H1 (cell line): Measurements from ENCODE around the gene BTBD9. TPM values are rescaled to one million over a fixed set of nuclear protein-coding genes. Genes with fewer than 3 reads are reported as not detected.

ENCODE experiments used
- CTCF ChIA-PET: fragments of 300-600 bp; sonication (Branson Sonifier 250); formaldehyde crosslinking; loops from one replicate; lab custom pipeline; 2021; ENCODE audit not compliant: partially characterized antibody; lab: Charles Lee
- POLR2A ChIA-PET: fragments of 300-600 bp; sonication (Branson Sonifier 250); formaldehyde crosslinking; loops from one replicate; lab custom pipeline; 2021; ENCODE audit warnings: inconsistent platforms; ENCODE audit not compliant: partially characterized antibody; lab: Charles Lee
- DNase-seq, 2 experiments: peaks; one replicate each; pipeline versions ENCODE4 v3.0.0 to v3.0.0-alpha.2; 2010 to 2022; ENCODE audit warnings: low spot score in 2 of 2, low read depth in 1 of 2, mixed read lengths in 1 of 2
- FAIRE-seq: peaks from 2 replicates; lab custom pipeline; 2011; peaks lifted over from hg19 to GRCh38; lab: Jason Lieb, UNC
- H2AFZ ChIP-seq: 2 replicates; pipeline ENCODE4 v1.8.1; 2012; ENCODE audit warnings: low read length, inconsistent platforms
- H2AK5ac ChIP-seq: 2 replicates; pipeline ENCODE4 v1.6.1; 2013; ENCODE audit warnings: low read depth, low read length
- H2BK120ac ChIP-seq: replicated peaks from 2 replicates; pipeline ENCODE3; 2013; ENCODE audit warnings: low read depth, low read length, inconsistent platforms
- H2BK12ac ChIP-seq: 2 replicates; pipeline ENCODE4 v1.6.1; 2013; ENCODE audit warnings: low read depth, low read length
- H2BK15ac ChIP-seq: 2 replicates; pipeline ENCODE4 v1.6.1; 2013; ENCODE audit warnings: low read length
- H2BK20ac ChIP-seq: 2 replicates; pipeline ENCODE4 v1.6.1; 2013; ENCODE audit warnings: low read length
- H2BK5ac ChIP-seq: 2 replicates; pipeline ENCODE4 v1.6.1; 2013; ENCODE audit warnings: low read depth, low read length
- H3K14ac ChIP-seq: 2 replicates; pipeline ENCODE4 v1.6.1; 2013; ENCODE audit warnings: inconsistent platforms; ENCODE audit not compliant: insufficient read length
- H3K18ac ChIP-seq: 2 replicates; pipeline ENCODE4 v1.6.1; 2013; ENCODE audit warnings: low read length; ENCODE audit errors: extremely low read depth
- H3K23ac ChIP-seq: 2 replicates; pipeline ENCODE4 v1.6.1; 2013; ENCODE audit warnings: inconsistent platforms; ENCODE audit not compliant: insufficient read length
- H3K23me2 ChIP-seq: 2 replicates; pipeline ENCODE4 v1.6.1; 2013; ENCODE audit warnings: low read depth, low read length
- H3K27ac ChIP-seq: 2 replicates; pipeline ENCODE4 v1.6.1; 2011; ENCODE audit warnings: low read depth, low read length, inconsistent platforms
- H3K27me3 ChIP-seq, 4 experiments: replicated peaks in 1 of 4; 1 replicate in 1 of 4; 2 replicates in 3 of 4; pipeline versions ENCODE4 v1.6.1 to v1.8.1; 2011 to 2013; ENCODE audit warnings: low read length in 3 of 4, mild to moderate bottlenecking in 3 of 4, inconsistent platforms in 2 of 4, mixed read lengths in 2 of 4, moderate library complexity in 1 of 4; ENCODE audit not compliant: control insufficient read depth in 3 of 4, insufficient read depth in 3 of 4; ENCODE audit errors: extremely low read depth in 1 of 4
- H3K36me3 ChIP-seq, 4 experiments: 2 replicates each; pipeline versions ENCODE4 v1.6.1 to v1.8.1; 2011 to 2013; ENCODE audit warnings: mild to moderate bottlenecking in 4 of 4, low read length in 3 of 4, moderate library complexity in 2 of 4, control low read depth in 1 of 4, inconsistent platforms in 1 of 4; ENCODE audit not compliant: insufficient read depth in 4 of 4, control insufficient read depth in 2 of 4
- H3K4ac ChIP-seq: replicated peaks from 2 replicates; pipeline ENCODE3; 2013; ENCODE audit warnings: low read length, low read depth, mixed read lengths, inconsistent platforms; ENCODE audit not compliant: insufficient read length
- H3K4me1 ChIP-seq, 4 experiments: replicated peaks in 1 of 4; 1 replicate in 1 of 4; 2 replicates in 3 of 4; pipeline versions ENCODE4 v1.6.1 to v1.8.1; 2011 to 2013; ENCODE audit warnings: low read length in 3 of 4, inconsistent platforms in 2 of 4, mixed read lengths in 1 of 4; ENCODE audit not compliant: insufficient read depth in 4 of 4, control insufficient read depth in 3 of 4
- H3K4me2 ChIP-seq, 2 experiments: 2 replicates each; pipeline versions ENCODE4 v1.6.1 to v1.8.1; 2011 to 2013; ENCODE audit warnings: low read depth in 2 of 2, low read length in 2 of 2, control low read depth in 1 of 2, inconsistent platforms in 1 of 2, mild to moderate bottlenecking in 1 of 2; ENCODE audit not compliant: insufficient read depth in 1 of 2
- H3K4me3 ChIP-seq, 4 experiments: fragments of 200-600, 300-600 bp in 1 of 4; sonication (generic), shearing (Covaris generic), sonication (Bioruptor Twin) in 1 of 4; 2 replicates each; pipeline versions ENCODE4 v1.5.1 to v1.8.1; 2011 to 2016; ENCODE audit warnings: low read length in 4 of 4, low read depth in 3 of 4, control low read depth in 2 of 4, inconsistent platforms in 2 of 4, mild to moderate bottlenecking in 2 of 4, mixed read lengths in 1 of 4, moderate library complexity in 1 of 4; ENCODE audit not compliant: insufficient read depth in 2 of 4; ENCODE audit errors: extremely low read depth in 1 of 4
- H3K56ac ChIP-seq: replicated peaks from 2 replicates; pipeline ENCODE3; 2013; ENCODE audit warnings: low read depth, mild to moderate bottlenecking, mixed read lengths, low read length, inconsistent platforms; ENCODE audit not compliant: insufficient read length
- H3K79me1 ChIP-seq: 2 replicates; pipeline ENCODE4 v1.6.1; 2013; ENCODE audit warnings: low read depth, low read length, control low read depth
- H3K79me2 ChIP-seq, 2 experiments: 2 replicates each; pipeline versions ENCODE4 v1.6.1 to v1.8.1; 2012 to 2013; ENCODE audit warnings: low read length in 2 of 2, mild to moderate bottlenecking in 2 of 2, inconsistent platforms in 1 of 2; ENCODE audit not compliant: insufficient read depth in 2 of 2, control insufficient read depth in 1 of 2
- H3K9ac ChIP-seq, 4 experiments: replicated peaks in 1 of 4; 1 replicate in 1 of 4; 2 replicates in 3 of 4; pipeline versions ENCODE4 v1.6.1 to v1.8.1; 2011 to 2013; ENCODE audit warnings: low read depth in 3 of 4, low read length in 3 of 4, control low read depth in 2 of 4, mild to moderate bottlenecking in 2 of 4, moderate library complexity in 2 of 4, inconsistent platforms in 1 of 4; ENCODE audit errors: extremely low read depth in 1 of 4
- H3K9me3 ChIP-seq, 2 experiments: 2 replicates each; pipeline versions ENCODE4 v1.6.1 to v1.8.1; 2012 to 2013; ENCODE audit warnings: mild to moderate bottlenecking in 2 of 2, moderate library complexity in 2 of 2, control low read depth in 1 of 2, inconsistent platforms in 1 of 2, low read depth in 1 of 2, low read length in 1 of 2, mixed read lengths in 1 of 2; ENCODE audit not compliant: insufficient read depth in 2 of 2
- H4K20me1 ChIP-seq, 2 experiments: replicated peaks in 1 of 2; 2 replicates each; pipeline versions ENCODE3 to v1.8.1; 2011 to 2013; ENCODE audit warnings: inconsistent platforms in 2 of 2, low read length in 2 of 2, mild to moderate bottlenecking in 1 of 2; ENCODE audit not compliant: insufficient read depth in 2 of 2, control insufficient read depth in 1 of 2
- H4K5ac ChIP-seq: 2 replicates; pipeline ENCODE4 v1.6.1; 2013; ENCODE audit warnings: low read length, low read depth, mixed read lengths, inconsistent platforms; ENCODE audit not compliant: insufficient read length
- H4K8ac ChIP-seq: 2 replicates; pipeline ENCODE4 v1.8.0; 2013; ENCODE audit warnings: mild to moderate bottlenecking, moderate library complexity, low read length, inconsistent platforms; ENCODE audit not compliant: insufficient read depth; ENCODE audit errors: extremely low read depth
- H4K91ac ChIP-seq: replicated peaks from 2 replicates; pipeline ENCODE3; 2013; ENCODE audit warnings: low read length, mixed read lengths, inconsistent platforms; ENCODE audit not compliant: insufficient read length
- ASH2L ChIP-seq: fragments of 200-600, 300-600 bp; sonication (generic); IDR thresholded peaks from one replicate; pipeline ENCODE4 v1.7.1; 2017; ENCODE audit warnings: low read length
- BRCA1 ChIP-seq: IDR thresholded peaks from 2 replicates; pipeline ENCODE4 v1.6.1; 2012; ENCODE audit warnings: low read depth, low read length, improper control_type of control experiment
- CHD2 ChIP-seq: IDR thresholded peaks from 2 replicates; pipeline ENCODE4 v1.6.1; 2012; ENCODE audit warnings: low read length, improper control_type of control experiment
- GABPA ChIP-seq: IDR thresholded peaks from 2 replicates; pipeline ENCODE4 v1.6.1; 2011; ENCODE audit warnings: mild to moderate bottlenecking, low read length, moderate library complexity, borderline replicate concordance; ENCODE audit not compliant: insufficient read depth
- KDM5A ChIP-seq: fragments of 200-600 bp; IDR thresholded peaks from 2 replicates; pipeline ENCODE4 v1.7.1; 2012; ENCODE audit warnings: mild to moderate bottlenecking, low read length, inconsistent platforms, mixed read lengths
- NANOG ChIP-seq: IDR thresholded peaks from 2 replicates; pipeline ENCODE4 v1.6.1; 2011; ENCODE audit warnings: low read length, low read depth, mild to moderate bottlenecking, inconsistent platforms; ENCODE audit not compliant: insufficient read depth, poor library complexity, severe bottlenecking
- SAP30 ChIP-seq: fragments of 300-600 bp; sonication (generic); IDR thresholded peaks from 2 replicates; pipeline ENCODE4 v1.7.1; 2012; ENCODE audit warnings: low read length, moderate library complexity, mild to moderate bottlenecking, inconsistent platforms; ENCODE audit not compliant: insufficient read depth, insufficient replicate concordance
- SIN3A ChIP-seq, 2 experiments: IDR thresholded peaks in 1 of 2; conservative IDR thresholded peaks in 1 of 2; 2 replicates each; pipeline ENCODE4 v1.6.1; 2011 to 2012; ENCODE audit warnings: low read length in 2 of 2, improper control_type of control experiment in 1 of 2, low read depth in 1 of 2, mild to moderate bottlenecking in 1 of 2
- WGBS, 2 experiments: shearing (Covaris generic) in 1 of 2; methylation state at CpG; one replicate each; pipeline versions ENCODE4 v1.1.6 to v1.1.7; 2013 to 2015; ENCODE audit warnings: low lambda C conversion rate in 2 of 2, mixed read lengths in 2 of 2, inconsistent platforms in 1 of 2, low coverage in 1 of 2, missing lambda C conversion rate in 1 of 2; ENCODE audit not compliant: insufficient replicate concordance in 2 of 2, insufficient coverage in 1 of 2, insufficient read length in 1 of 2; ENCODE audit errors: extremely low coverage in 1 of 2, missing lambda C conversion rate in 1 of 2; 5-methylcytosine and 5-hydroxymethylcytosine counted together
- polyA plus RNA-seq, 7 experiments: library from polyadenylated mRNA; depleted of rRNA in 3 of 7; stranded (reverse) in 5 of 7; unstranded in 2 of 7; fragments of >200 nt in 5 of 7; fragments of 200-250 nt in 2 of 7; gene quantifications; 1 replicate in 5 of 7; 2 replicates in 1 of 7; 4 replicates in 1 of 7; pipeline versions ENCODE4 v1.2.1 to v1.2.3, GENCODE V29; 2011 to 2013; ENCODE audit warnings: missing spikeins in 2 of 7, mixed read lengths in 2 of 7
- total RNA-seq: library from RNA; stranded (reverse); fragmentation: NEBNext Ultra II Directional; extraction: Animal tissue kit (Norgen Biotek cat#: 25700); gene quantifications from 2 replicates; pipeline ENCODE4 v1.2.1, GENCODE V29; 2021

Gene BTBD9
- total and polyA plus RNA-seq, 2 of the 8 experiments (the other 6 are each of a cell fraction or from before 2014, with no cell fraction given): 0.92 to 4.1 TPM

- Histone ChIP-seq H3K23me2 (no peaks in the 10 kb centered on the region; the same call in 1 of the 2 replicates), H4K20me1 (no peaks in the 10 kb centered on the region), H4K91ac (no peak overlapping the region), H3K18ac (no peak overlapping the region), H2BK120ac (no peak overlapping the region), H4K8ac (no peak overlapping the region), H3K79me1 (no peaks in the 10 kb centered on the region), H3K4ac (no peak overlapping the region), H3K14ac (no peak overlapping the region), H3K56ac (no peak overlapping the region), H2BK12ac (no peak overlapping the region), H3K27ac (no peak overlapping the region), H2BK20ac (no peak overlapping the region), H3K4me1 (peaks cover 0 to 4% (median 0%) of the 10 kb centered on the region in 4 experiments; a peak in 2 of 7 replicates), H3K27me3 (no peaks in the 10 kb centered on the region), H2BK5ac (no peak overlapping the region), H3K79me2 (no peaks in the 10 kb centered on the region), H2AK5ac (no peak overlapping the region), H3K23ac (no peak overlapping the region), H4K5ac (no peak overlapping the region), H3K4me3 (no peak overlapping the region), H3K9me3 (no peaks in the 10 kb centered on the region), H3K4me2 (no peak overlapping the region), H2AFZ (no peak overlapping the region), H2BK15ac (no peak overlapping the region), H3K9ac (no peak overlapping the region), H3K36me3 (no peaks in the 10 kb centered on the region)
- FAIRE-seq (no peak), DNase-seq (no peak)
- CTCF ChIA-PET: interaction anchor here (1.0 to 4.8 kb wide), 3 partner anchors 8 to 68 kb away, joined by 3 to 22 read pairs (median 4); no protein-coding TSS in a partner anchor
- POLR2A ChIA-PET: no interaction called here
- WGBS, 2 experiments: 48% methylated on average over 1 of the region's 1 CpG; no CpG with 5 or more reads in 1 of the 2 experiments
- no peak for TF ChIP-seq CHD2
- no peak for TF ChIP-seq NANOG
- no peak for TF ChIP-seq ASH2L
- TF ChIP-seq GABPA: no peak
- no peak for TF ChIP-seq KDM5A
- no peak for TF ChIP-seq BRCA1
- no peak for TF ChIP-seq SAP30
- no peak for TF ChIP-seq SIN3A (conservative IDR thresholded peaks at IDR 0.05 in 1 of 2, IDR thresholded peaks at IDR 0.05 in 1 of 2; ENCODE audit: low read depth in 1 of 2, low read length in 2 of 2)
Measured at GRCh38 chr6:38501931-38502330, 137.8 kb downstream of the BTBD9 start.
